BJ (cell line): ENCODE results near the gene SRSF9. TPM values are rescaled to one million over a fixed set of nuclear protein-coding genes. Genes with fewer than 3 reads are reported as not detected.
A peak's percentile ranks its signal among the peaks of the same experiment; 100 is the strongest.

Experiments used
- CTCF ChIA-PET: fragments of 350-600 bp; formaldehyde crosslinking; extraction: SDS; loops from one replicate; lab custom pipeline; 2021; ENCODE audit warnings: antibody characterized with exemption, inconsistent platforms; lab: Yijun Ruan, JAX
- POLR2A ChIA-PET: fragments of 300-600 bp; sonication (Branson Sonifier 250); formaldehyde crosslinking; extraction: SDS; loops from one replicate; lab custom pipeline; 2021; ENCODE audit warnings: antibody characterized with exemption; lab: Charles Lee
- DNase-seq: peaks from one replicate; pipeline ENCODE4 v3.0.0-alpha.2; 2011; ENCODE audit warnings: low read depth
- H3K27me3 ChIP-seq: 2 replicates; pipeline ENCODE4 v1.6.0; 2011; ENCODE audit warnings: low read length; ENCODE audit not compliant: control insufficient read depth, insufficient read depth
- H3K36me3 ChIP-seq: 2 replicates; pipeline ENCODE4 v1.5.1; 2011; ENCODE audit warnings: low read length; ENCODE audit not compliant: control insufficient read depth, insufficient read depth
- H3K4me3 ChIP-seq: 2 replicates; pipeline ENCODE4 v1.5.1; 2011; ENCODE audit warnings: low read depth, mild to moderate bottlenecking, control low read depth, low read length
- polyA plus RNA-seq: library from polyadenylated mRNA; depleted of rRNA; stranded (reverse); fragments of >200 nt; gene quantifications from 2 replicates; pipeline ENCODE4 v1.2.3, GENCODE V29; 2011
- TF ChIP-seq, protein P1 (sequence below): IDR thresholded peaks from 2 replicates; pipeline ENCODE4 v1.5.1; 2011; ENCODE audit warnings: low read depth, mild to moderate bottlenecking, control low read depth, inconsistent platforms, low read length, moderate library complexity; ENCODE audit not compliant: insufficient read depth

SRSF9 gene
- polyA plus RNA-seq, 1 experiment = 88.0 TPM

DNA sequence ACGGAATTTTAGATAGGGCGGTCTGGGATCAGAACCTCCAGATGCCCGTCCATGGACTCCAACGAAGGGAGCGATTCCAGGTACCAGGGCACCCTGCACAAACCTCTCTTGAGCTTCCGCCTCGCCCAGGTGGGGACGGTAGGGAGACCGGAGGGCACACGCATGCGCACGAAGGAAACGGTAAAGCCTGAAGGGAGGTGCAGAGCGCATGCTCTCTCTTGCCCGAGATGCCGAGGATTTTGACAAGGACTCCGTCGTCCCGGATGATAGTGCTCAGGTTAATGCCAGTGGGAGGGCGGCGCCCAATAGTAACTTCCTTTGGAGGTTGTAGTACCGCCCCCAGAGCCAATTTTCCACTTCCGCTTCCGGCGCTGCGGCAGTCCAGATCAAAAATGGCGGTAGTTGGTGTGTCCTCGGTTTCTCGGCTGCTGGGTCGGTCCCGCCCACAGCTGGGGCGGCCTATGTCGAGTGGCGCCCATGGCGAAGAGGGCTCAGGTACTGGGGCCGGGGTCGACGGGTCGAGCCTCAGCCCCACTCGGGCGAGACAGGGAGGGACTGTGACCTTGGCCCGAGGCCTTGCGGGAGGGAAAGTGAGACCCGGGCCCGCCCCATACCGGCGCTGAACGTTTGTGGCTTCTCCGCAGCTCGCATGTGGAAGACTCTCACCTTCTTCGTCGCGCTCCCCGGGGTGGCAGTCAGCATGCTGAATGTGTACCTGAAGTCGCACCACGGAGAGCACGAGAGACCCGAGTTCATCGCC lies 31.6 kb downstream of the SRSF9 start, which contains the start of gene COX6A1:
COX6A1 (plus strand) TSS at position 379 of the 760 bp plus-strand sequence; CDS start at position 393, 14 bp downstream.
- ChIA-PET CTCF (interaction anchor here (0.6 to 1.4 kb wide), 4 partner anchors 9 to 121 kb away, joined by 3 to 5 read pairs (median 4); no protein-coding TSS in a partner anchor), POLR2A (interaction anchor here (0.6 kb wide), 1 partner anchor 24 kb away, joined by 3 read pairs; no protein-coding TSS in a partner anchor)
- peak within 1 kb of the TSS; percentile 72 for H3K4me3 ChIP-seq
- peak; percentile 89 for DNase-seq
- TF ChIP-seq, protein P1, sequence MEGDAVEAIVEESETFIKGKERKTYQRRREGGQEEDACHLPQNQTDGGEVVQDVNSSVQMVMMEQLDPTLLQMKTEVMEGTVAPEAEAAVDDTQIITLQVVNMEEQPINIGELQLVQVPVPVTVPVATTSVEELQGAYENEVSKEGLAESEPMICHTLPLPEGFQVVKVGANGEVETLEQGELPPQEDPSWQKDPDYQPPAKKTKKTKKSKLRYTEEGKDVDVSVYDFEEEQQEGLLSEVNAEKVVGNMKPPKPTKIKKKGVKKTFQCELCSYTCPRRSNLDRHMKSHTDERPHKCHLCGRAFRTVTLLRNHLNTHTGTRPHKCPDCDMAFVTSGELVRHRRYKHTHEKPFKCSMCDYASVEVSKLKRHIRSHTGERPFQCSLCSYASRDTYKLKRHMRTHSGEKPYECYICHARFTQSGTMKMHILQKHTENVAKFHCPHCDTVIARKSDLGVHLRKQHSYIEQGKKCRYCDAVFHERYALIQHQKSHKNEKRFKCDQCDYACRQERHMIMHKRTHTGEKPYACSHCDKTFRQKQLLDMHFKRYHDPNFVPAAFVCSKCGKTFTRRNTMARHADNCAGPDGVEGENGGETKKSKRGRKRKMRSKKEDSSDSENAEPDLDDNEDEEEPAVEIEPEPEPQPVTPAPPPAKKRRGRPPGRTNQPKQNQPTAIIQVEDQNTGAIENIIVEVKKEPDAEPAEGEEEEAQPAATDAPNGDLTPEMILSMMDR = no peak
- peaks cover 1% of the 10 kb centered on the region; the same call in 1 of the 2 replicates for H3K36me3 ChIP-seq
- H3K27me3 ChIP-seq = no peaks in the 10 kb centered on the region

DNA sequence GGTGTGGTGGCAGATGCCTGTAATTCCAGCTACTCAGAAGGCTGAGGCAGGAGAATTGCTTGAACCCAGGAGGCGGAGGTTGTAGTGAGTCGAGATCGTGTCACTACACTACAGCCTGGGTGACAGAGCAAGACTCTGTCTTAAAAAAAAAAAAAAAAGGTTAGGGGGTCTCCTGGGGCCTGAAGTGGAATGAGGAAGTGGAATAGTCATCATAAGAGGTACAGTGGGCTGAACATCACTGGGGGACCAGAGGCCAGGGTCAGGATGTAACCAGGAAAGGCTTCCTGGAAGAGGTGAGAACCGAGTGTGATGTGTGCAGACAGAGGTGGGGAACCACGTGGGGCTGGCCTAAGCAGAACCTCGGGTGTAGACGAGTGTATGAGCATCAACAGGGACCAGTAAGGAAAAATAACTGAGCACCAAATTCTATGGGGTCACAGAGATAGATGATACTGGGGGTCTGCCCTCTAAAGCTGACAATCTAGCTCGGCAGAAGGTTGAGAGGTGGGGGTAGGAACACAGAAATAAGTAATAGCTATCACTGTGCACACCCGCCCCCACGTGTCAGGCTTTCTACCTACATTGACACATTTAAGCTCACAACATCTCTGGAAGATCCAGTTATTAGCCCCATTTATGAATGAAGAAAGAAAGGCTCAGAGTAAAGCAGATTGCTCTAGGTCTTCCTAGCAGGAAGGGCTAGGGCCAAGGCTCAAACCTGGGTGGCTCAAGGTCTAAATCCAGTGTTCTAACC lies 36.6 kb downstream of the SRSF9 start:
- no peaks in the 10 kb centered on the region for H3K36me3 ChIP-seq
- no peak overlapping the region for H3K4me3 ChIP-seq
- DNase-seq = no peak
- ChIA-PET POLR2A (no interaction called here), CTCF (interaction anchor here (1.9 kb wide), 1 partner anchor 77 kb away, joined by 4 read pairs; no protein-coding TSS in a partner anchor)
- TF ChIP-seq, protein P1 = no peak
- H3K27me3 ChIP-seq = no peaks in the 10 kb centered on the region

DNA sequence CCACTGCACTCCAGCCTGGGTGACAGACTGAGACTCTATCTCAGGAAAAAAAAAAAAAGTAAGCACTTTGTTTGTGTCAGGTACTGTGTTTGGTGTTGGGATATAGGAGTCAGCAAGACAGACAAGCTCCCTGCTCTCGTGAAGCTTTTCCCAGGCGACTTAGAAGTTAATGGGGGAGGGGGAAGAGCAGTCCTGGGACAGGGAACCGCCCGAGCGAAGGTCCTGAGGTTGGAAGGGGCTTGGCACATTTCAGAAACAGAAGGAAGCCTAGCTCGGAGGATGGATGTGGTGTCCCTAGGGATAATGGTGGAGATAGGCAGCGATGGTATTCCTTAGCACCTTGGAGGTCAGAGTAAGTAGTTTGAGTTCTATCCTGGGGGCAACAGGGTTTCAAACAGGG lies 40.2 kb downstream of the SRSF9 start:
- TF ChIP-seq, protein P1 = no peak
- Histone ChIP-seq H3K36me3 (no peaks in the 10 kb centered on the region), H3K27me3 (no peaks in the 10 kb centered on the region; the same call in 1 of the 2 replicates), H3K4me3 (no peak overlapping the region)
- POLR2A ChIA-PET = no interaction called here
- CTCF ChIA-PET = interaction anchor here (0.6 to 3.6 kb wide), 17 partner anchors 8 to 131 kb away, joined by 3 to 29 read pairs (median 5); partner anchors contain the start of genes COX6A1 and PLA2G1B
- DNase-seq = no peak

DNA sequence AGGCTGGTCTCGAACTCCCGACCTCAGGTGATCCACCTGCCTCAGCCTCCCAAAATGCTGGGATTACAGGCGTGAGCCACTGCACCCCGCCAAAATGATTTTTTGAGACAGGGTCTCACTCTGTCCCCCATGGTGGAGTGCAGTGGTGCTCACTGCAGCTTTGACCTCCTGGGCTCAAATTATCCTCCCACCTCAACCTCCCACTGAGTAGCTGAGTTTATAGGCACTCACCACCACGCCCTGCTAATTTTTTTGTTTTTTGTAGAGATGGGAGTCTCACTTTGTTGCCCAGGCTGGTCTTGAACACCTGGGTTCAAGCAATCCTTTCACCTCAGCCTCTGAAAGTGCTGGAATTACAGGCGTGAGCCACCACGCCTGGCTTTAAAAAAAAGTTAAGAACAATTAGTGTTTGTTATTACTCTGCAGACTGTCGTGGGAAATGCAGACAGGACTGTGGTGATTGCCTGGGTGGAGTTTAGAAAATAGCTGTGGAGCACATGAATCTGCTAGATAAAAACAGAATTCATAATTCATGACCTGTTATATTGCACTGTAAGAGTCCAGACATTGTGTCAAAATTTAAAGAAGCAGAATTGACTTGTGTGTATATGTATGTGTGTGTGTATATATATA lies 40.8 kb downstream of the SRSF9 start:
- POLR2A ChIA-PET = no interaction called here
- TF ChIP-seq, protein P1 = no peak
- no peak for DNase-seq
- H3K36me3 ChIP-seq = no peaks in the 10 kb centered on the region
- CTCF ChIA-PET = interaction anchor here (0.9 to 3.6 kb wide), 11 partner anchors 9 to 102 kb away, joined by 3 to 27 read pairs (median 5); partner anchors contain the start of genes COX6A1 and PLA2G1B
- H3K27me3 ChIP-seq = no peaks in the 10 kb centered on the region; the same call in 1 of the 2 replicates
- H3K4me3 ChIP-seq = no peak overlapping the region
